ENCODE results near the gene SPATS2L.

GRCh38 chr2:200419325-200419724 lies 112.8 kb downstream of the SPATS2L start:
- no peak for TF ChIP-seq POLR2A (IDR thresholded peaks at IDR 0.05; ENCODE audit: low read depth, low read length)
- TF ChIP-seq POLR2AphosphoS5 (IDR thresholded peaks at IDR 0.05; ENCODE audit: low read depth, low read length), result no peak

Data from GM12891 (cell line).